Measurements from ENCODE around the gene TTLL8. TPM values are rescaled to one million over a fixed set of nuclear protein-coding genes. Genes with fewer than 3 reads are reported as not detected.

Gene TTLL8
- total RNA-seq, 4 donors from 2014 or later, result not detected

GRCh38 chr22:50012211-50013181 is 45.6 kb downstream of the TTLL8 start, which contains the start of gene IL17REL:
TSS of gene IL17REL (minus strand) at chr22:50012765. CDS start at chr22:50012646, 119 bp downstream.
- Histone ChIP-seq H3K4me3 (no peak within 1 kb of the TSS), H3K27me3 (peaks cover 4 to 87% (median 70%) of the 10 kb centered on the region in 4 donors), H3K27ac (replicated peaks in 1 of 4) (no peak within 1 kb of the TSS), H3K36me3 (no peaks in the 10 kb centered on the region), H3K4me1 (peaks cover 7 to 32% (median 22%) of the 10 kb centered on the region in 4 donors), H3K9me3 (no peaks in the 10 kb centered on the region)
- intact Hi-C loops (cut with DNase I), result no loop called here
- TF ChIP-seq POLR2AphosphoS5 (IDR thresholded peaks at IDR 0.05) (no peak), POLR2A (IDR thresholded peaks at IDR 0.05; ENCODE audit: low read depth) (no peak), EP300 (IDR thresholded peaks at IDR 0.05) (no peak), CTCF (IDR thresholded peaks at IDR 0.05) (no peak)
- WGBS, result 54% methylated on average over 14 of the region's 29 CpGs
- no peak for DNase-seq (ENCODE audit: extremely low spot score)

- DNase-seq (ENCODE audit: extremely low spot score), result no peak
- Histone ChIP-seq H3K9me3 (no peaks in the 10 kb centered on the region), H3K4me1 (peaks cover 7 to 32% (median 22%) of the 10 kb centered on the region in 4 donors), H3K36me3 (no peaks in the 10 kb centered on the region), H3K27ac (replicated peaks in 1 of 4) (no peak overlapping the region), H3K4me3 (no peak overlapping the region), H3K27me3 (peaks cover 4 to 78% (median 66%) of the 10 kb centered on the region in 4 donors)
- intact Hi-C loops (cut with DNase I), result no loop called here
- 57% methylated on average over 17 of the region's 18 CpGs for WGBS
- no peak for TF ChIP-seq EP300 (IDR thresholded peaks at IDR 0.05)
- TF ChIP-seq POLR2AphosphoS5 (IDR thresholded peaks at IDR 0.05), result no peak
- no peak for TF ChIP-seq POLR2A (IDR thresholded peaks at IDR 0.05; ENCODE audit: low read depth)
- no peak for TF ChIP-seq CTCF (IDR thresholded peaks at IDR 0.05)
Observed at GRCh38 chr22:50011447-50012210, 46.5 kb downstream of the TTLL8 start.

GRCh38 chr22:50010676-50011446 is 47.2 kb downstream of the TTLL8 start:
- Histone ChIP-seq H3K36me3 (no peaks in the 10 kb centered on the region), H3K9me3 (no peaks in the 10 kb centered on the region), H3K27ac (replicated peaks in 1 of 4) (no peak overlapping the region), H3K4me1 (peaks cover 7 to 32% (median 22%) of the 10 kb centered on the region in 4 donors), H3K4me3 (peak overlapping the region in 1 of 4 donors; percentile 18), H3K27me3 (peaks cover 4 to 70% (median 59%) of the 10 kb centered on the region in 4 donors)
- 6% methylated on average over 16 of the region's 61 CpGs for WGBS
- TF ChIP-seq POLR2A (IDR thresholded peaks at IDR 0.05; ENCODE audit: low read depth) (no peak), CTCF (IDR thresholded peaks at IDR 0.05) (no peak), EP300 (IDR thresholded peaks at IDR 0.05) (no peak), POLR2AphosphoS5 (IDR thresholded peaks at IDR 0.05) (no peak)
- intact Hi-C loops (cut with DNase I), result no loop called here
- DNase-seq (ENCODE audit: extremely low spot score), result no peak

Data from esophagus muscularis mucosa (tissue), 4 donors.